Spleen (tissue), 11 donors: ENCODE data around the gene PGAP3. TPM values are rescaled to one million over a fixed set of nuclear protein-coding genes. Genes with fewer than 3 reads are reported as not detected.

Source experiments
- DNase-seq: peaks from one replicate; pipeline ENCODE4 v3.0.0-alpha.2; 2020
- H3K27ac ChIP-seq, 8 donors: fragments of 200-600 bp; sonication (generic) in 7 of 8; 1 replicate in 4 of 8; 2 replicates in 4 of 8; pipeline versions ENCODE4 v1.5.0 to v1.8.0; 2016 to 2021; ENCODE audit warnings: inconsistent platforms in 4 of 8, mild to moderate bottlenecking in 4 of 8, moderate library complexity in 1 of 8
- H3K27me3 ChIP-seq, 7 donors: fragments of 200-600 bp; sonication (generic) in 6 of 7; replicated peaks in 1 of 7; 1 replicate in 4 of 7; 2 replicates in 3 of 7; pipeline versions ENCODE4 v1.5.0 to v1.8.0; 2016 to 2021; ENCODE audit warnings: inconsistent platforms in 3 of 7, mild to moderate bottlenecking in 1 of 7
- H3K36me3 ChIP-seq, 6 donors: fragments of 200-600 bp; sonication (generic) in 5 of 6; 1 replicate in 4 of 6; 2 replicates in 2 of 6; pipeline versions ENCODE4 v1.5.0 to v1.8.0; 2016 to 2021; ENCODE audit warnings: inconsistent platforms in 2 of 6
- H3K4me1 ChIP-seq, 6 donors: fragments of 200-600 bp; sonication (generic) in 5 of 6; 1 replicate in 3 of 6; 2 replicates in 3 of 6; pipeline versions ENCODE4 v1.5.0 to v1.8.0; 2016 to 2021; ENCODE audit warnings: inconsistent platforms in 3 of 6
- H3K4me3 ChIP-seq, 8 donors: fragments of 200-600 bp; sonication (generic) in 7 of 8; 1 replicate in 4 of 8; 2 replicates in 4 of 8; pipeline versions ENCODE4 v1.5.0 to v1.8.0; 2016 to 2021; ENCODE audit warnings: inconsistent platforms in 4 of 8, mild to moderate bottlenecking in 4 of 8, moderate library complexity in 2 of 8
- H3K9me3 ChIP-seq, 8 donors: fragments of 200-600 bp; sonication (generic) in 7 of 8; 1 replicate in 4 of 8; 2 replicates in 4 of 8; pipeline versions ENCODE4 v1.5.0 to v1.8.0; 2016 to 2021; ENCODE audit warnings: inconsistent platforms in 4 of 8
- POLR2A ChIP-seq, 3 donors: fragments of 450-650 bp; IDR thresholded peaks; one replicate each; pipeline ENCODE4 v1.5.1; 2017; ENCODE audit warnings: antibody characterized with exemption in 3 of 3, mild to moderate bottlenecking in 1 of 3
- POLR2AphosphoS5 ChIP-seq, 3 donors: sonication (generic); formaldehyde crosslinking; IDR thresholded peaks; one replicate each; pipeline ENCODE4 v1.5.1; 2017; ENCODE audit warnings: antibody characterized with exemption in 3 of 3
- WGBS, 5 donors: extraction: QIAGEN DNeasy Blood & Tissue Kit in 3 of 5; methylation state at CpG; one replicate each; pipeline versions ENCODE4 v1.1.5 to v1.1.7; 2013 to 2018; 5-methylcytosine and 5-hydroxymethylcytosine counted together
- intact Hi-C: fragments of 100-400 bp; cut with DNase I; formaldehyde crosslinking; loops from one replicate; pipeline ENCODE4 v1.15.0; 2023; ENCODE audit warnings: low total_unique reads
- polyA plus RNA-seq, 3 donors: library from polyadenylated mRNA; stranded (reverse); fragments of 200-250 nt; gene quantifications; one replicate each; pipeline ENCODE4 v1.2.1, GENCODE V29; 2013
- total RNA-seq, 7 donors: library from RNA; depleted of rRNA in 3 of 7; stranded (reverse); fragments of >200 nt in 3 of 7; fragmentation: NEBNext Ultra II Directional in 4 of 7; extraction: Animal tissue kit (Norgen Biotek cat#: 25700) in 4 of 7; gene quantifications; one replicate each; pipeline versions ENCODE4 v1.1.0 to v1.2.1, GENCODE V29; 2016 to 2021
- TF ChIP-seq, protein P1 (sequence below), 11 experiments: fragments of 200-600 bp in 7 of 11; fragments of 450-650 bp in 4 of 11; sonication (generic) in 4 of 11; IDR thresholded peaks in 8 of 11; conservative IDR thresholded peaks in 3 of 11; 1 replicate in 7 of 11; 2 replicates in 4 of 11; pipeline versions ENCODE4 v1.4.0 to v1.8.0; 2016 to 2021; ENCODE audit warnings: antibody characterized with exemption in 11 of 11, inconsistent platforms in 4 of 11, mild to moderate bottlenecking in 1 of 11
- donor health status: healthy with polysubstance abuse.
- donor health status: DM: no; HTN: no; CAD: no; lungs with moderate emphysema.
- donor health status: DM: no; HTN: no; CAD: no.
- donor health status: Bipolar disorder and iron deficiency.
- donor health status: healthy.
- donor health status: DM: no; HTN: no; CAD: no.
- donor health status: DM: yes; HTN: yes; CAD: no.

Gene PGAP3
- total and polyA plus RNA-seq, 10 donors = 11.5 to 27.4 (median 19.5) TPM

DNA sequence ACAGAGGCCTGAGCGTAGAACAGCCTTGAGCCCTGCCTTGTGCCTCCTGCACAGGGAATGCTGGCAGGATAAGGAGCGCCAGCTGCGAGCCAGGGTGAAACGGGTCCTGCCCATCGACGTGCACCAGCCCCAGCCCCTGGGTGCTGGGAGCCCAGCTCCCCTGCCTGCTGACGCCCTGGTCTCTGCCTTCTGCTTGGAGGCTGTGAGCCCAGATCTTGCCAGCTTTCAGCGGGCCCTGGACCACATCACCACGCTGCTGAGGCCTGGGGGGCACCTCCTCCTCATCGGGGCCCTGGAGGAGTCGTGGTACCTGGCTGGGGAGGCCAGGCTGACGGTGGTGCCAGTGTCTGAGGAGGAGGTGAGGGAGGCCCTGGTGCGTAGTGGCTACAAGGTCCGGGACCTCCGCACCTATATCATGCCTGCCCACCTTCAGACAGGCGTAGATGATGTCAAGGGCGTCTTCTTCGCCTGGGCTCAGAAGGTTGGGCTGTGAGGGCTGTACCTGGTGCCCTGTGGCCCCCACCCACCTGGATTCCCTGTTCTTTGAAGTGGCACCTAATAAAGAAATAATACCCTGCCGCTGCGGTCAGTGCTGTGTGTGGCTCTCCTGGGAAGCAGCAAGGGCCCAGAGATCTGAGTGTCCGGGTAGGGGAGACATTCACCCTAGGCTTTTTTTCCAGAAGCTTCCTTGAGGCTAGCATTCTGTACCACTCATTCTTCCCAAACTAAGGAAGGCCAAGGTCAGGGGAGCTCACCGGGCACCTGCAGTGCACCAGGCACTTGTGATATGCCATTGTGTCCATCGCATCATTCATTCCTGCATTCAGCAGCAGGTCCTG is 17.7 kb downstream of the PGAP3 start:
- Histone ChIP-seq H3K27ac (no peak overlapping the region), H3K4me3 (no peak overlapping the region), H3K9me3 (no peaks in the 10 kb centered on the region), H3K4me1 (peaks cover 0 to 67% (median 32%) of the 10 kb centered on the region in 6 donors), H3K27me3 (peaks cover 4 to 73% (median 43%) of the 10 kb centered on the region in 7 donors), H3K36me3 (no peaks in the 10 kb centered on the region)
- DNase-seq = no peak
- 87 to 96% (median 91%) methylated on average over 13 to 23 of the region's 23 CpGs for WGBS, 5 donors
- TF ChIP-seq POLR2AphosphoS5 (IDR thresholded peaks at IDR 0.05) (peak in 1 of 3 donors; percentile 53), POLR2A (IDR thresholded peaks at IDR 0.05) (no peak)
- intact Hi-C loops = no loop called here

DNA sequence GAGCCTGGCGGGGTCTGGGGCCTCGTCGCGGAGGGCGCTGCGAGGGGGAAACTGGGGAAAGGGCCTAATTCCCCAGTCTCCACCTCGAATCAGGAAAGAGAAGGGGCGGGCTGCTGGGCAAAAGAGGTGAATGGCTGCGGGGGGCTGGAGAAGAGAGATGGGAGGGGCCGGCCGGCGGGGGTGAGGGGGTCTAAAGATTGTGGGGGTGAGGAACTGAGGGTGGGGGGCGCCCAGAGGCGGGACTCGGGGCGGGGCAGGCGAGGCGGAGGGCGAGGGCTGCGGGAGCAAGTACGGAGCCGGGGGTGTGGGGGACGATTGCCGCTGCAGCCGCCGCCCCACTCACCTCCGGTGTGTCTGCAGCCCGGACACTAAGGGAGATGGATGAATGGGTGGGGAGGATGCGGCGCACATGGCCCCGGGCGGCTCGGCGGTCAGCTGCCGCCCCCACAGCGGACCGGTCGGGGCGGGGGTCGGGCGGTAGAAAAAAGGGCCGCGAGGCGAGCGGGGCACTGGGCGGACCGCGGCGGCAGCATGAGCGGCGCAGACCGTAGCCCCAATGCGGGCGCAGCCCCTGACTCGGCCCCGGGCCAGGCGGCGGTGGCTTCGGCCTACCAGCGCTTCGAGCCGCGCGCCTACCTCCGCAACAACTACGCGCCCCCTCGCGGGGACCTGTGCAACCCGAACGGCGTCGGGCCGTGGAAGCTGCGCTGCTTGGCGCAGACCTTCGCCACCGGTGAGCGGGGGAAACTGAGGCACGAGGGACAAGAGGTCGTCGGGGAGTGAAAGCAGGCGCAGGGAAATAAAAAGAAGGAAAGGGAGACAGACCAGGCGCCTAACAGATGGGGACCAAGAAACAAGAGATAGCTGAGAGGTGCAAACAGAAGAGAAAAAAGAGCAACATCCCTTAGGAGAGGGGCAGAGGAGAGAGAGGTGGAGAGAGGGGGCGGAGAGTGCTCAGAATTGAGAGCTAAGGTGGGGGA is 19.6 kb downstream of the PGAP3 start, which contains the start of gene PNMT:
Gene PNMT (plus strand): TSS at position 509 of the 980 bp plus-strand sequence. CDS start 23 bp downstream, at position 532.
- TF ChIP-seq POLR2AphosphoS5 (IDR thresholded peaks at IDR 0.05) (peak; percentile 46 to 76 (median 47)), POLR2A (IDR thresholded peaks at IDR 0.05) (no peak)
- TF ChIP-seq, protein P1, sequence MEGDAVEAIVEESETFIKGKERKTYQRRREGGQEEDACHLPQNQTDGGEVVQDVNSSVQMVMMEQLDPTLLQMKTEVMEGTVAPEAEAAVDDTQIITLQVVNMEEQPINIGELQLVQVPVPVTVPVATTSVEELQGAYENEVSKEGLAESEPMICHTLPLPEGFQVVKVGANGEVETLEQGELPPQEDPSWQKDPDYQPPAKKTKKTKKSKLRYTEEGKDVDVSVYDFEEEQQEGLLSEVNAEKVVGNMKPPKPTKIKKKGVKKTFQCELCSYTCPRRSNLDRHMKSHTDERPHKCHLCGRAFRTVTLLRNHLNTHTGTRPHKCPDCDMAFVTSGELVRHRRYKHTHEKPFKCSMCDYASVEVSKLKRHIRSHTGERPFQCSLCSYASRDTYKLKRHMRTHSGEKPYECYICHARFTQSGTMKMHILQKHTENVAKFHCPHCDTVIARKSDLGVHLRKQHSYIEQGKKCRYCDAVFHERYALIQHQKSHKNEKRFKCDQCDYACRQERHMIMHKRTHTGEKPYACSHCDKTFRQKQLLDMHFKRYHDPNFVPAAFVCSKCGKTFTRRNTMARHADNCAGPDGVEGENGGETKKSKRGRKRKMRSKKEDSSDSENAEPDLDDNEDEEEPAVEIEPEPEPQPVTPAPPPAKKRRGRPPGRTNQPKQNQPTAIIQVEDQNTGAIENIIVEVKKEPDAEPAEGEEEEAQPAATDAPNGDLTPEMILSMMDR (IDR thresholded peaks at IDR 0.05 in 8 of 11, conservative IDR thresholded peaks at IDR 0.05 in 3 of 11) = peak; percentile 45 to 79 (median 65)
- WGBS, 5 donors = 1 to 2% (median 2%) methylated on average over 64 to 85 of the region's 85 CpGs
- Histone ChIP-seq H3K36me3 (peaks cover 0 to 11% (median 1%) of the 10 kb centered on the region in 6 donors), H3K4me1 (peaks cover 0 to 56% (median 23%) of the 10 kb centered on the region in 6 donors), H3K9me3 (no peaks in the 10 kb centered on the region), H3K27ac (peak within 1 kb of the TSS in 1 of 8 donors; percentile 7), H3K27me3 (peaks cover 4 to 78% (median 43%) of the 10 kb centered on the region in 7 donors), H3K4me3 (peak within 1 kb of the TSS; percentile 13 to 72 (median 42))
- peak; percentile 93 for DNase-seq
- intact Hi-C loops = no loop called here

DNA sequence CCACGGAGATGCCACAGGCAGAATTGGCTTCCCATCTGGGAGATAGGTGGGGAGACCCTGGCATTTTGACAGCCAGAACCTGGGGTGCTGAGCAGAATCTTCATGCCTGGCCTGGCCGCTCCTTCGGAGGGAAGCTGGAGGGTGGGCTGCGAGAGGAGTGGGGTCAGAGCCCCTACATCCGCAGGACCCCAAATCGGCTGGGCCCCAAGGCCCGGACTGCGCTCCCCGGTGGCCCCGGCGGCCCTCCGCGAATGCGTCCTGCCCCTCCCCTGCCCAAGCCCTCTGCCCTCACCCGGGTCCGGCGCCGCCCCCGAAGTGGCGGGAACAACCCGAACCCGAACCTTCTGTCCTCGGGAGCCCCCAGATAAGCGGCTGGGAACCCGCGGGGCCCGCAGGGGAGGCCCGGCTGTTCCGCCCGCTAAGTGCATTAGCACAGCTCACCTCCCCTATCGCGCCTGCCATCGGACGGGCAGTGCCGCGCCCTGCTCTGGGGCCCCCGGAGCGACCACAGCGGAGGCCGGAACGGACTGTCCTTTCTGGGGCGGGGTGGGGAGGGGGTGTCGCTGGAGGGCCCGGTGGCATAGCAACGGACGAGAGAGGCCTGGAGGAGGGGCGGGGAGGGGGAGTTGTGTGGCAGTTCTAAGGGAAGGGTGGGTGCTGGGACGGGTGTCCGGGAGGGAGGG is 20.5 kb downstream of the PGAP3 start:
- 6 to 9% (median 8%) methylated on average over 22 to 49 of the region's 49 CpGs for WGBS, 5 donors
- Histone ChIP-seq H3K4me1 (peaks cover 0 to 64% (median 23%) of the 10 kb centered on the region in 6 donors), H3K27ac (no peak overlapping the region), H3K9me3 (no peaks in the 10 kb centered on the region), H3K4me3 (peak overlapping the region in 4 of 8 donors; percentile 41 to 72 (median 48)), H3K27me3 (peaks cover 4 to 78% (median 43%) of the 10 kb centered on the region in 7 donors), H3K36me3 (peaks cover 0 to 19% (median 9%) of the 10 kb centered on the region in 6 donors)
- peak; percentile 77 for DNase-seq
- no peak for TF ChIP-seq POLR2A (IDR thresholded peaks at IDR 0.05)
- peak in 1 of 3 donors; percentile 44 for TF ChIP-seq POLR2AphosphoS5 (IDR thresholded peaks at IDR 0.05)
- intact Hi-C loops = no loop called here

DNA sequence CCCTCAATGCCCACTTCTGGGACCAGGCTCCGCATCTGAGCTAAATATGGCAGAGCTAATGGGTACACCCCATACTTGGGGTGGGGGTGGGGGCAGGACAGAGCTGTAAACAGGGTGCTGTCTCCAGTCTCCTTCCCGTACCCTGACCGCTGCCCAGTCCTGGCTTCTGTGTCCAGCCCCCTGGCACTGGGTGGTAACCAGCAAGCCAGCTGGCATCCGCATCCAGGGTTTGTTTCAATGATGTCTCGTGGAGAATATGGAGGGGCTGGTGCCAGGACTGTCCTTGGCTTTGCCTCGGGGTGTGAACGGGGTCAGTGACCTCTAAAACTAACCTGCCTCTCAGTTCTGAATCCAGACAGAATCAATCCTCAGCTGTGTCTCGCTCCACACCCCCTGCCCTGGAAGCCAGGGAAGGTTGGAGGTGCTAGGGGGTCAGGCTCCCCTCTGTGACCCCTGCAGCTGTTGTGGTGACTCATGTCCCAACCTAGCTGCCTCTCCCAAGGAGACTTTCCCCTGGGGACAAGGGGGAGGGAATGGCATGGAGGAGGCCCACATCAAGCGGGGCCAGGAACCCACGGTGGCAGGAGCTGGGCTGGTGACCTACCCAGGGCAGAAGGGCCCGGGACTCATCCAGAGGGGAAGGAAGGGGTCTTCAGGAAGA is 21.1 kb downstream of the PGAP3 start:
- intact Hi-C loops = no loop called here
- peak in 1 of 3 donors; percentile 26 for TF ChIP-seq POLR2AphosphoS5 (IDR thresholded peaks at IDR 0.05)
- no peak for TF ChIP-seq POLR2A (IDR thresholded peaks at IDR 0.05)
- Histone ChIP-seq H3K4me3 (peak overlapping the region in 2 of 8 donors; percentile 41 to 72), H3K9me3 (no peaks in the 10 kb centered on the region), H3K27me3 (peaks cover 4 to 71% (median 43%) of the 10 kb centered on the region in 7 donors), H3K36me3 (peaks cover 0 to 26% (median 15%) of the 10 kb centered on the region in 6 donors), H3K27ac (no peak overlapping the region), H3K4me1 (peaks cover 0 to 65% (median 23%) of the 10 kb centered on the region in 6 donors)
- peak; percentile 61 for DNase-seq
- 57 to 64% (median 64%) methylated on average over 11 of the region's 11 CpGs for WGBS, 5 donors
